Measurements from ENCODE around the gene MRPS33. TPM values are rescaled to one million over a fixed set of nuclear protein-coding genes. Genes with fewer than 3 reads are reported as not detected.
"Not testable (repeated sequence)": the region's sequence is repeated elsewhere in the genome, so short reads cannot be mapped to it uniquely, and the experiment has no call there.

The MRPS33 gene
- total and polyA plus RNA-seq, 2 experiments from 2014 or later, result 35.4 to 84.8 TPM

DNA sequence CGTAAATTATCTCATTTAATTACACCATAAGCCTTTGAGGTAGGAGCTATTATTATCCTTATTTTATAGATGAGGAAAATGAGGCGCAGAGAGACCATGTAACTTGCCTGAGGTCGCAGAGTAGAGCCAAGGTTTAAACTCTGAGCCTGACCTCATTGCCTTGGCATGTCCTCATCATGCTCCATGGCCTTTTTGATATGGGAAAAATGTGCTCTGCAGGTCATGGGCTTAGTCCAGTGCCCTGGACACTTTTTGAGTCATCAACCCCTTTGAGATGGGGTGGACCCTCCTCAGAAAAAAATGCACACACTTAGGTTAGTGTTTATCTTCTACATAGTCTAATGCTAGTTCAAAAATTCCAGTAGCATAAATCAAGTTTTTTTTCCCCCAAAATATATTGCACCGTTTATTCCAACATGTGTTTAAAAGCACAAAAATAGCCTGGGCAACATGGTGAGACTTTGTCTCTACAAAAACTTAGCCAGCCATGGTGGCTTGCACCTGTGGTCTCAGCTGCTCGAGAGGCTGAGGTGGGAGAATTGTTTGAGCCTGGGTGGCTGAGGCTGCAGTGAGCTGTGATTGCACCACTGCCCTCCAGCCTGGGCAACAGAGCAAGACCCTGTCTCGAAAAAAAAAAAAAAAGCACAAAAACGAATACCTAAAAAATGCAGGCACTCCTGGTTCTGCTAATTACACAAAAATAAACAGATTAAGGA is 30.5 kb upstream of the MRPS33 start:
- no peaks in the 10 kb centered on the region for H3K4me1 ChIP-seq (ENCODE audit: low read depth)
- H3K36me3 ChIP-seq, result no peaks in the 10 kb centered on the region
- H3K9me3 ChIP-seq (ENCODE audit: low read depth), result no peaks in the 10 kb centered on the region
- TF ChIP-seq, protein P1, sequence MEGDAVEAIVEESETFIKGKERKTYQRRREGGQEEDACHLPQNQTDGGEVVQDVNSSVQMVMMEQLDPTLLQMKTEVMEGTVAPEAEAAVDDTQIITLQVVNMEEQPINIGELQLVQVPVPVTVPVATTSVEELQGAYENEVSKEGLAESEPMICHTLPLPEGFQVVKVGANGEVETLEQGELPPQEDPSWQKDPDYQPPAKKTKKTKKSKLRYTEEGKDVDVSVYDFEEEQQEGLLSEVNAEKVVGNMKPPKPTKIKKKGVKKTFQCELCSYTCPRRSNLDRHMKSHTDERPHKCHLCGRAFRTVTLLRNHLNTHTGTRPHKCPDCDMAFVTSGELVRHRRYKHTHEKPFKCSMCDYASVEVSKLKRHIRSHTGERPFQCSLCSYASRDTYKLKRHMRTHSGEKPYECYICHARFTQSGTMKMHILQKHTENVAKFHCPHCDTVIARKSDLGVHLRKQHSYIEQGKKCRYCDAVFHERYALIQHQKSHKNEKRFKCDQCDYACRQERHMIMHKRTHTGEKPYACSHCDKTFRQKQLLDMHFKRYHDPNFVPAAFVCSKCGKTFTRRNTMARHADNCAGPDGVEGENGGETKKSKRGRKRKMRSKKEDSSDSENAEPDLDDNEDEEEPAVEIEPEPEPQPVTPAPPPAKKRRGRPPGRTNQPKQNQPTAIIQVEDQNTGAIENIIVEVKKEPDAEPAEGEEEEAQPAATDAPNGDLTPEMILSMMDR (IDR thresholded peaks at IDR 0.05; ENCODE audit: low read depth, low read length), result no peak
- H3K4me3 ChIP-seq, result no peak overlapping the region
- H3K27me3 ChIP-seq, result no peaks in the 10 kb centered on the region
- no peak for DNase-seq (ENCODE audit: low read depth in 1 of 2, low spot score in 1 of 2)
- no peak overlapping the region for H3K27ac ChIP-seq

DNA sequence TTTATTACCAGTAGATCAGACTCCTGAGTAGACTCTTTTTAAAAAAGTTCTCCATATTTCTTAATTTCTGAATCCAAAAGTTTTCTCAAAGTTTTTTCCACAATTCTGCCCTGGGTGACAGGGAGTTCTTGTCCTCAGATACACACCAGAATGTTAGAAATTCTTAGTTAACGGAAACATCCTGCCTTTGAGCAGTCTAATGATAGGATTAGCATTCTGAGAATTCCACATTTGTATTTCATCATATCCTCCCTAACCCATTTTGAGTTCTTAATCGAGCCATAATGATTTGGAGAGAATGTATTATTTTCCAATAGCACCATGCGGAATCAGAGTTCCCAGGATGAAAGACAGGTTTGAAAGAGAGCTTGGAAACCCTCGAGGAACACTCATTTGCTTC is 28.9 kb upstream of the MRPS33 start:
- Histone ChIP-seq H3K9me3 (ENCODE audit: low read depth) (no peaks in the 10 kb centered on the region), H3K27ac (no peak overlapping the region), H3K27me3 (no peaks in the 10 kb centered on the region), H3K4me1 (ENCODE audit: low read depth) (no peaks in the 10 kb centered on the region), H3K4me3 (no peak overlapping the region), H3K36me3 (no peaks in the 10 kb centered on the region)
- no peak for DNase-seq (ENCODE audit: low read depth in 1 of 2, low spot score in 1 of 2)
- TF ChIP-seq, protein P1 (IDR thresholded peaks at IDR 0.05; ENCODE audit: low read depth, low read length), result no peak

DNA sequence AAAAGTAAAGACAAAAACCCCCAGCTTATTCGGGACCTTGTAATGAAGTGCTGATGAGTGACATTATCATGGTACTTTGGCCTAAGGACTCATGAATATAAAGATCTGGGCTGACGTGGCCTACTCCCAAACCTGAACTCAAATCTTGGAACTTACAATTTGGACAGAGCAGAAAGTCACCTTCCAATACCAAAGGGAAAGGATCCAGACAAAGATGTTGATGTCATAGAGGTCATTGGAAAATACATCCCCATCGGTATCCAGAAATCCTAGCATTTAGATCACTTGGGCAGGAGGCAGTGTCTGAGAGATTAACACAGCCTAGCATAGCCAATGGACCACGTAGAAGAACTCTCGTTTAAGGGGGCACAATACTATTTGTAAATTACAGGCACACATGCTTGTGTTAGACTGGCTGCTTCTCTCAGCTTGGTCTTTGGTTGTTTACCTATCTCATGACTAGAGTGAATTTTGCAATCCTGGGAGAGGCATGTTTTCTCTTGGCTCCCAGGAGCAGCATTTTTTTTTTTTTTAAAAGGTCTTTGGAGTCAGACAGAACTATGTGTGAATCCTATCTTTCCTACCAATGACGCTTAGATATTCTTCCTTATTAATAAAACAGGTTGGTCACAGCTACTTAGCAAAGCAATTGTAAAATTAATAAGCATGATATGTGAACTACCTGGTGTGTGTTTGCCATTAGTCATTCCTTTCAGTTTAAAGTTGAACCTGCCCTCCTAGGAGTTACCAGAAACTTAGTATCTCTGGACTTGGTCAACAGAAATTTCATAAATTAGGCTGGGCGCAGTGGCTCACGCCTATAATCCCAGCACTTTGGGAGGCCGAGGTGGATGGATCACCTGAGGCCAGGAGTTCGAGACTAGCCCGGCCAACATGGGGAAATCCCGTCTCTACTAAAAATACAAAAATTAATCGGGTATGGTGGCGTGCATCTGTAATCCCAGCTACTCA is 27.8 kb upstream of the MRPS33 start:
- Histone ChIP-seq H3K27ac (no peak overlapping the region), H3K4me3 (no peak overlapping the region), H3K4me1 (ENCODE audit: low read depth) (no peaks in the 10 kb centered on the region), H3K36me3 (no peaks in the 10 kb centered on the region), H3K9me3 (ENCODE audit: low read depth) (no peaks in the 10 kb centered on the region), H3K27me3 (no peaks in the 10 kb centered on the region)
- TF ChIP-seq, protein P1 (IDR thresholded peaks at IDR 0.05; ENCODE audit: low read depth, low read length), result no peak
- DNase-seq (ENCODE audit: low read depth in 1 of 2, low spot score in 1 of 2), result no peak

DNA sequence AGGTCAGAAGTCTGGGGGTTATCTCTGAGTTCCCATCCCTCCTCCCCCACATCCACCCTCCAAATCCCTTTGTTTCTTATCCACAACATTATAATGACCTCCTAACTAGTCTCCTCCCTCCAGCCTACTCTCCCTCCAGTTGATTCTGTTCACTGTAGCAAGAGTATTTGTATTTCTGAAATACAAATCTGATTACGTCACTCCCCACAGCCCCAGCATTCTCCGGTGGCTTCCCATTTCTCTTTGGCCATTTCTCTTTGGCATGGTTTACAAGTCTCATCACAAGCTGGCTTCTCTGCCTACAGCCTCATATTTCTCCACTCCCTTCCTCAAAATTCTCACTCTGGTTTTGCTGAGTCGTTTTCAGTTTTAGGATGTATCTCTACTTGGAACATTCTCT is 24.6 kb upstream of the MRPS33 start:
- no peaks in the 10 kb centered on the region for H3K27me3 ChIP-seq
- no peaks in the 10 kb centered on the region for H3K36me3 ChIP-seq
- DNase-seq (ENCODE audit: low read depth in 1 of 2, low spot score in 1 of 2), result no peak
- H3K9me3 ChIP-seq (ENCODE audit: low read depth), result no peaks in the 10 kb centered on the region
- H3K4me1 ChIP-seq (ENCODE audit: low read depth), result no peaks in the 10 kb centered on the region
- TF ChIP-seq, protein P1 (IDR thresholded peaks at IDR 0.05; ENCODE audit: low read depth, low read length), result no peak
- H3K4me3 ChIP-seq, result no peak overlapping the region
- no peak overlapping the region for H3K27ac ChIP-seq

DNA sequence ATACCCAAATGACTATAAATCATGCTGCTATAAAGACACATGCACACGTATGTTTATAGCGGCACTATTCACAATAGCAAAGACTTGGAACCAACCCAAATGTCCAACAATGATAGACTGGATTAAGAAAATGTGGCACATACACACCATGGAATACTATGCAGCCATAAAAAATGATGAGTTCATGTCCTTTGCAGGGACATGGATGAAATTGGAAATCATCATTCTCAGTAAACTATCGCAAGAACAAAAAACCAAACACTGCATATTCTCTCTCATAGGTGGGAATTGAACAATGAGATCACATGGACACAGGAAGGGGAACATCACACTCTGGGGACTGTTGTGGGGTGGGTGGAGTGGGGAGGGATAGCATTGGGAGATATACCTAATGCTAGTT is 23.3 kb upstream of the MRPS33 start:
- not testable (repeated sequence) for H3K27ac ChIP-seq; H3K9me3 ChIP-seq (ENCODE audit: low read depth); H3K4me3 ChIP-seq; H3K27me3 ChIP-seq; H3K36me3 ChIP-seq; DNase-seq (ENCODE audit: low read depth in 1 of 2, low spot score in 1 of 2); H3K4me1 ChIP-seq (ENCODE audit: low read depth)

DNA sequence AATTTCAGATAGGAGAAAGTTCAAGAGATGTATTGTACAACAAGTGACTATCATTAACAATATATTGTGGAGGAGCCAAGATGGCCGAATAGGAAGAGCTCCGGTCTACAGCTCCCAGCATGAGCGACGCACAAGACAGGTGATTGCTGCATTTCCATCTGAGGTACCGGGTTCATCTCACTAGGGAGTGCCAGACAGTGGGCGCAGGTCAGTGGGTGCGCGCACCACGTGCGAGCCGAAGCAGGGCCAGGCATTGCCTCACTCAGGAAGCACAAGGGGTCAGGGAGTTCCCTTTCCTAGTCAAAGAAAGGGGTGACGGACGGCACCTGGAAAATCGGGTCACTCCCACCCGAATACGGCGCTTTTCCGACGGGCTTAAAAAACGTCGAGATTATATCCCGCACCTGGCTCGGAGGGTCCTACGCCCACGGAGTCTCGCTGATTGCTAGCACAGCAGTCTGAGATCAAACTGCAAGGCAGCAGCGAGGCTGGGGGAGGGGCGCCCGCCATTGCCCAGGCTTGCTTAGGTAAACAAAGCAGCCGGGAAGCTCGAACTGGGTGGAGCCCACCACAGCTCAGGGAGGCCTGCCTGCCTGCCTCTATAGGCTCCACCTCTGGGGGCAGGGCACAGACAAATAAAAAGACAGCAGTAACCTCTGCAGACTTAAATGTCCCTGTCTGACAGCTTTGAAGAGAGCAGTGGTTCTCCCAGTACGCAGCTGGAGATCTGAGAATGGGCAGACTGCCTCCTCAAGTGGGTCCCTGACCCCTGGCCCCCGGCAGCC is 18.0 kb upstream of the MRPS33 start:
- H3K27me3 ChIP-seq; H3K4me3 ChIP-seq; H3K9me3 ChIP-seq (ENCODE audit: low read depth); H3K27ac ChIP-seq; DNase-seq (ENCODE audit: low read depth in 1 of 2, low spot score in 1 of 2); H3K36me3 ChIP-seq; H3K4me1 ChIP-seq (ENCODE audit: low read depth): not testable (repeated sequence)

Measured in cardiac muscle cell (in vitro differentiated cells and primary cell).